ENCODE results near the gene DDX1. TPM values are rescaled to one million over a fixed set of nuclear protein-coding genes. Genes with fewer than 3 reads are reported as not detected.

DDX1 gene
- total RNA-seq, 1 donor from 2014 or later: 81.3 TPM

- no peak for TF ChIP-seq CTCF (IDR thresholded peaks at IDR 0.05; ENCODE audit: insufficient read depth, low read length, severe bottlenecking)
- FAIRE-seq (no peak), DNase-seq (ENCODE audit: low read depth) (no peak)
- H3K36me3 ChIP-seq (ENCODE audit: control insufficient read depth, insufficient read depth, low read length): no peaks in the 10 kb centered on the region
- H3K27me3 ChIP-seq (ENCODE audit: control insufficient read depth, insufficient read depth, low read length): no peaks in the 10 kb centered on the region
- H3K4me3 ChIP-seq (ENCODE audit: low read depth, low read length): no peak overlapping the region
Observed at GRCh38 chr2:15673919-15674636, 82.4 kb downstream of the DDX1 start.

DNA sequence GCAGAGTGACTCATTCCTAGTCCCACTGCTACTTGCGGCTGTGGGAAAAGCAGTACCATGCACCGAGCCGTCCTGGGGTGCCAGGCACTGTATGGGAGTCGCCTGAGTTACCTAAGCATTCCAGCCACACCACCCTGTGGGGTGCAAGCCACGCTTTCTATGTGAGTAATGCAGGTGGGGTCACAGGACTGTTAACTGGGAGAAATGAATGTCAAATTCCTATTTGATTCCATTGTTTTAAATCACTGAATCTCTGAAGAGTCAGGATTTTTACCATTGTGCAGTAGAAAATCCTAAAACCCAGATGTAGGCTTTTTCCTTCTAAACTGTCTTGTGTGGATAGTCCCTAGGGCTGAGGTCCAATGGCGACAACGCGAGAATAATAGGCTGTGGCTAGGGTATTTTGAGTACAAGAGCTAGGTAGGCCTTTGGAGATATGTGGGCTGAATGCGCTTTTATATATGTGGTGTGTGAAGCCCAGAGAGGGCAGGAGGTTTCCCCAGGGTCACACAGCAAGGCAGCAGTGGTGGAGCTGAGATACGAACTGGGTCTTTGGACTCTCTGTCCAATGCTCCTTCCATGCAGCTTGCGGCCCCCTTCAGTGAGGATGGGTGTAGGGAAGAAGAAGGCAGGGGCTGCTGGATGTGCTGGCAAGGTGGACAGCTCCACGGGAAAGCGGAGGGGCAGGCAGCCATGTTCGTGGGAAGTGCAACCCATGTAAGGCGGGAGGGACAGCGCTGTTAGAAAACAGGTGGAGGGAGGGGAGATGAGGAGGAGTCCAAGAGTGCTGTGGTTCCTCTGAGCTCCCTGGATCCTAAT is 83.2 kb downstream of the DDX1 start:
- no peak for TF ChIP-seq CTCF (IDR thresholded peaks at IDR 0.05; ENCODE audit: insufficient read depth, low read length, severe bottlenecking)
- Histone ChIP-seq H3K27me3 (ENCODE audit: control insufficient read depth, insufficient read depth, low read length) (no peaks in the 10 kb centered on the region), H3K36me3 (ENCODE audit: control insufficient read depth, insufficient read depth, low read length) (no peaks in the 10 kb centered on the region), H3K4me3 (ENCODE audit: low read depth, low read length) (no peak overlapping the region)
- DNase-seq (ENCODE audit: low read depth) (peak; percentile 89), FAIRE-seq (no peak)

DNA sequence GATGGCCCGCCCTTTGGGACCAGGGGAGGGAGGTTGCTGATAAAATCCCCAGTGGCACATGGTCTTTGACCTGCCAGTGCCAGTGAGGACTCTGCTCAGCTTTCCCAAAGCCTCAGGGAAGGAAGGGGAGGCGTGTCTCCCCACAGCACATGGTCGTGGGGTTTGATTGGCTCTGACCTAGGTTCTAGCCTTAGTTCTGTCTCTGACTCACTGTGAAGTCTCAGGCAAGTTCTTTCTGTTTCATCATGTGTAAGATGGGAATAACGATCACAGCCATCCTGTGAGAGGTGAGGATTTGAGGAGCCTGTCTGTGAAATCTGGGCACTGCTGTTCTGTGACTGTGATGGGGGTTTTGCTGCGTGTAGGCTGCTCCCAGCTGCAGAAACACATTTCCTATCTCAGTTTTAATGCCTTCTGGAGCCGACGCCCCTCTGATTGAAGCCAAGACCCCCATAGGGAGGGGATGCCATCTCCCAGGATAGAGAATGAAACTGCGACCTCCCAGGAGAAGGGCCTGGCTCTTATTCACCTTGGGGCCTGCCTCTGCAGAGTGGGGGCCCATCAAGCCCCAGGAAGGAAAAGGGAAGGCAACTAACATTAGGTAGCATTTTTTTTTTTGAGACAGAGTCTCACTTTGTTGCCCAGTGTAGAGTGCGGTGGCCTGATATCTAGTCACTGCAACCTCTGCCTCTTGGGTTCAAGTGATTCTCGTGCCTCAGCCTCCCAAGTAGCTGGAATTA is 84.0 kb downstream of the DDX1 start:
- H3K36me3 ChIP-seq (ENCODE audit: control insufficient read depth, insufficient read depth, low read length): no peaks in the 10 kb centered on the region
- H3K27me3 ChIP-seq (ENCODE audit: control insufficient read depth, insufficient read depth, low read length): no peaks in the 10 kb centered on the region
- TF ChIP-seq CTCF (IDR thresholded peaks at IDR 0.05; ENCODE audit: insufficient read depth, low read length, severe bottlenecking): no peak
- peak; percentile 82 for DNase-seq (ENCODE audit: low read depth)
- FAIRE-seq: peak; percentile 98
- no peak overlapping the region for H3K4me3 ChIP-seq (ENCODE audit: low read depth, low read length)

DNA sequence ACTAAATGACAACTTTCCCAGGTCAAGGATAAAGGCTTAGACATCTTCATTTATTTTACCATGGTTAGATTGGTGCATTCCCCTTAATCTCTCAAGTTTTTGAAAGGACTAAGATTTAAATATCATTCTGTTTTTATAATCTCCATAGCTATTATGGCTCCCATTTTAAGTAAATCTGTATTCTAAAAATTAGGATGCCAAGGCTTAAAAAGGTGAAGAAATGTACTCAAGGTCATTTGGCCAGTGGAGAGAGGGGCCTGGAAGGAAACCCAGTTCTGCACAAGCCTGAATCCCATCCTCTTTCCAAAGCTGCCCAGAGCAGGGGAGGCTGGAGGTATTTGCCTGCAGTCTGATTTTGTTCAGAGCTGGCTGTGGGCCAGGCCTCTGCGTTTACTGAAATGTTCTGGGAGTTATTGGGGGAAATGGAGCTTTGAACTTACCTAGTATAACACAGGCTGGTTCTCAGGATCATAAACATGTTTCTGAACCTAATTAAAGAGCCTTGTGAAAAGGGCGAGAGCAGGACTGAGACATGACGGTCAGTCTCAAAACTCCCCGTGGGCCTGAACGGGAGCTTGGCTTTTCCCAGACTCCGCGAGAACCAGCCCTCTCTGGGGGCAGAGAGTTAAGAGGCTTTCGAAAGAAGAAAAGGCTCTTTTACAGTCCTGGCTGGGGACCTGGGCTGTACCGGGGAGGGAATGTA is 85.6 kb downstream of the DDX1 start:
- no peak for TF ChIP-seq CTCF (IDR thresholded peaks at IDR 0.05; ENCODE audit: insufficient read depth, low read length, severe bottlenecking)
- FAIRE-seq: no peak

DNA sequence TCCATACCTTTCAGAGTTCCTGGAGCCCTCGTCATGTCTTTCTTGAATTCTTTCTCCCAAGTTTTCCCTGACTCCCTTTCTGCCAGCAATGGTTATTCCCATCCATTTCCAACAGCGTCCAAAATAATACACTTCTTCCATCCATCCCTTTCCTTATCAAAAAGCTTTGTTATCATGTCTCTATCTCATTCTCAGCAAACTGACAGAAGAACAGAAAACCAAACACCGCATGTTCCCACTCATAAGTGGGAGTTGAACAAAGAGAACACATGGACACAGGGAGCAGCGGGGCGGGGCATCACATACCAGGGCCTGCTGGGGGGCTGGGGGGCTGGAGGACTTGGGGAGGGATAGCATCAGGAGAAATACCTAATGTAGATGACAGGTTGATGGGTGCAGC is 86.7 kb downstream of the DDX1 start:
- FAIRE-seq (no peak), DNase-seq (ENCODE audit: low read depth) (no peak)
- Histone ChIP-seq H3K4me3 (ENCODE audit: low read depth, low read length) (no peak overlapping the region), H3K36me3 (ENCODE audit: control insufficient read depth, insufficient read depth, low read length) (no peaks in the 10 kb centered on the region), H3K27me3 (ENCODE audit: control insufficient read depth, insufficient read depth, low read length) (no peaks in the 10 kb centered on the region)
- no peak for TF ChIP-seq CTCF (IDR thresholded peaks at IDR 0.05; ENCODE audit: insufficient read depth, low read length, severe bottlenecking)

More for the DNA sequence above, 85.6 kb downstream of the DDX1 start:
- no peaks in the 10 kb centered on the region for H3K36me3 ChIP-seq (ENCODE audit: control insufficient read depth, insufficient read depth, low read length)
- H3K27me3 ChIP-seq (ENCODE audit: control insufficient read depth, insufficient read depth, low read length): no peaks in the 10 kb centered on the region
- no peak overlapping the region for H3K4me3 ChIP-seq (ENCODE audit: low read depth, low read length)
- no peak for DNase-seq (ENCODE audit: low read depth)
